ENCODE results near the gene GNAZ.

GNAZ gene

DNA sequence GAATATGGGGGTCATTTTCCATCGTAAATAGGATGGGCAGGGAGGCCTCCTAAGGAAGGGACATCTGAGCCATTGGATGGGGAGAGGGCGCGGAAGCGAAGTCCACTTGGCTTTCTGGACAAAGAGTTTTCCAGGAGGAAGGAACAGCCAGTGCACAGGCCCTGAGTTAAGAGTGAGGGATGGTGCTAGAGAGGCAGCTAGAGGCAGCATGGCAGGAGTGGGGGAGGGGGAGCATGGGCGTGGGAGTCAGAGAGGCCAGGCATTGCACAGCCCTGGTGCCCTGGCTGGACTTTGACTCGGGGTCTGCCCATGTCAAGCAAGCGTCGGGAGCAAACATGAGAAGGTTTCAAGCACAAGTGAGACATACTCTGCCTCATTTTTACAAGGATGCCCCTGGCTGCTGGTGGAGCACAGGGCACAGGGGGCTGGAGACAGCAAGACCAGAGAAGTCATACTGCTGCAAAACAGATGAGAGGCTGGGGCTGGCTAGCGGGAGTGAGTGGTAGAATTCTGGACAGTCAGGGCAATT is 9.0 kb downstream of the GNAZ start:
- no peak for DNase-seq

DNA sequence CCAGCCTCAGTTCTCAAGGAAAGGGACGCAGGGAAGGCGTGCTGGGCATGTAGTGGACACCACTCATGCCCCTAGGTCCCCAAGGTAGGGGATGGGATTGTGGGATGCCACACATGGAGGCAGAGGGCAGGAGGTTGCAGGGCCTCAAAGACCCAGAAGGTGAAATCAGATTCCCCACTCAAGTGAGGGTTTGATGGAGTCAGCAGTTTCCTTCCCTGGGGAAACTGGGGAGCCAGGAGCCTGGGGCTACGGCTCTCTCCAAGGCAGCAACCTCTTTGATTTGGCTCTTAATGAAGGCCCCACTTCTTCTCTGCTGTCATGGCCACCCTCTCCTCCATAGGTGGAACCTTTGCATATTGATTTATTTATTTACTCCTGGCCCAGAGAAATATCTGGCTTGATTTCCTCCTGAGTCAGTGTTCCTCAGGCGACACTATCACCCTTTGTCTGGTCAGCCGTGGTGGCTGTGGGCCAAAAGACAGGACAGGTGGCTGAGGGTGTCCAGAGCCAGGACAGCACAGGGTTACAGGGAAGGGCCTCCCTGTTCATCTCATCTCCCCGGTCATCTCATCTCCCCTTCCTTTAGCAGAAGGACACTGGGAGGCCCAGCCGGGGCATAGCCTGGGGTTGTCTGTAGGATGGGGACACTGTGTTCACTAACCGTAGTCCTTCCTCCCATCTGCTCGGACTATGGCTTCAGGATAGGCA is 9.6 kb downstream of the GNAZ start:
- DNase-seq: no peak

DNA sequence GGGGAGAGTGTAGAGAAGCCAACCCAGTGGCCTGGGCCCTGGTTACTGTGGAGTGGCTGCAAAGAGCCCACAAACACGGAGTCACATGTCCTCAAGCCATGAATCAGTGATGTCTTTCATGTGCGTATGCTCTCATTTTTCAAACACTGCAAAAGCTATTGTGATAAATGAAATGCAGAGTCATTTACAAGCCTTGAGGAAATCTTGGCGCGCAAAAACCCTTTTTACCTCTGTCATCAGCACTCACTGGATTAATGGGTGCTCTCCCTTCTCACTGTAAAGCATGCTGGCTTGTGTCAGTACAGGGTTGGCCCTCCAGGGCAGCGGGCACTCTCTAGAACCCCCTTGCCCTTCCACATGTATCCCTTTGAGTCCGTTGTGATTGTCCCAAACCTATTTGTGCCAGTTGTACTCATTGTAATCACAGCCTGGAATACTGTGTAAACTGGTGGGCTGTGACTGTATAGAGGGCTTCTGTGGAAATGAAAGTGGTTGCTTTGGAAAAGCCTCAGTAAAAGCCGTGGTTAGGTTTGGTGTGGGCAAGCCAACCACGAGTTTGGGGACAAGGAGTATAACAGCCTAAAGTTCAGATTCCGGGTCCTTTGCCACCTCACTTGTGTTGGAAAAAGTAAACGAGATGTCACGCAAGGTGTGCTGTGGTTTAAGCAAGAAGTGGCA is 10.4 kb downstream of the GNAZ start:
- DNase-seq: no peak

DNA sequence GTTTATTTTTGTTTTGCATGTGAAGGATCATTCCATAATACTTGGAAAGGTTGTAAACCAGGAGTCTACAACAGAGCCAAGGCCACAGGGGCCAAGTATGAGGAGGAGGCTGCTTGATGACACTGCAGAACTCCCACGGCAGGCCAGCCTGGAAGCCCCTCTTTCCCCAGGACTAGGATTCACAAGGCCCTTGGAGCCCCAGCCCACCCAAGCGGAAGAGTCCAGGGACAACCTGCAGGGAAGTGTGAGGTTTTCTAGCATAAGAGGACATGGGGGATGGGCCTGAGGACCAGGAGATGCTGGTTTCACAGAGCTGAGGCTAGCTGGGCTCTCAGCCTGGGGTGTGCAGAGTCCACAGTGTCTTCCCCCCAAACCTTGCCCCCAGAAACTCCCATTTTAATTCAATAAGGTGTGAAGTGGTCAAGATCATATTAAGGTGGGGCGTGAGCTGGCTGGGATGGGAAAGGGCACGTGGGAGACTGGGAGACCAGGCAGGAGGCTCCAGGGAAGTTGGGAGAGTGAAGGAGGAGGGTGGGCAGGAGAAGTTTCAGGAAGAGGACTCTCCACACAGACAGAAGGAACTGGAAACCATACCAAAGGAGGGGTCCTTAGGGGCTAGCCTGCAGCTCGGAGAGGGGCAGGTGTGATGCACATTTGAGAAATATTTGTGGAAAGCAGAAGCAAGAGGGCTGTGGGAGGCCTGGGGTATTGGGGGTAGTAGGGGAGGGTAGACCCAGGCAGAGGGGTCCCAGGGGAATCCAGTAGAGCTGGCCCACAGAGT is 12.4 kb downstream of the GNAZ start:
- no peak for DNase-seq

DNA sequence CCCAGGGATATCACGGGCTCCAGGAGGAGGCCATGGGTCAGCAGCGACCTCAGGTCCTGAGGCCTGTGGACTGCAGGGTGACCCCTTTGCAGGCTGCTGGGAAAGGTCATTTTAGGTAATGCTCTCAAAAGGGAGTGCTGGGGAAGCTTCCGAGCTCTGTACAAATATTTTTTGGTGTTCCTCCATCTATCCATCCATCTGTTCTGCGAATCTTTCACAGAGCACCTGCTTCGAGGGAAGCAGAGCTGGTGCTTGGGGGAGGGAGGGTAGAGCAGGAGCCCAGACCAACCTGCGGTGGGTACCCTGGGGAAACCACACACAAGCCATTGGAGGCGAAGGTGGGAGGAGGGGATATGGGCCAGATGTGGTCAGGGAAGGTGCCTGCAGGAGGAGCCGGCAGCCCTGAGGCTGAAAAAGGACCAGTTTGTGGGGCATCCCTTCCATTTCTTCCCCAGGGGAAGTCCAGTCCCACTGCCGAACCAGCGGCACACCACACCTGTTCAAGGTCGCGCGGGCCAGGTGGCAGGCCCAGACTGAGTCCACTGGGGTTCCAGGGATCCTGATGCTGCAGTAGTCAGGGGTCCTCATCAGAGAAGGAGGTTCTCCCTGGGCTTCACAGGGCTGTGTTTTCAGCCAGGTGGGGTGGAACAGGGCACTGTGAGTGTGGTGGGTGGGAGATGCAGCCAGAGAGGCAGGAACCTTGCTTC is 13.1 kb downstream of the GNAZ start:
- DNase-seq: no peak

DNA sequence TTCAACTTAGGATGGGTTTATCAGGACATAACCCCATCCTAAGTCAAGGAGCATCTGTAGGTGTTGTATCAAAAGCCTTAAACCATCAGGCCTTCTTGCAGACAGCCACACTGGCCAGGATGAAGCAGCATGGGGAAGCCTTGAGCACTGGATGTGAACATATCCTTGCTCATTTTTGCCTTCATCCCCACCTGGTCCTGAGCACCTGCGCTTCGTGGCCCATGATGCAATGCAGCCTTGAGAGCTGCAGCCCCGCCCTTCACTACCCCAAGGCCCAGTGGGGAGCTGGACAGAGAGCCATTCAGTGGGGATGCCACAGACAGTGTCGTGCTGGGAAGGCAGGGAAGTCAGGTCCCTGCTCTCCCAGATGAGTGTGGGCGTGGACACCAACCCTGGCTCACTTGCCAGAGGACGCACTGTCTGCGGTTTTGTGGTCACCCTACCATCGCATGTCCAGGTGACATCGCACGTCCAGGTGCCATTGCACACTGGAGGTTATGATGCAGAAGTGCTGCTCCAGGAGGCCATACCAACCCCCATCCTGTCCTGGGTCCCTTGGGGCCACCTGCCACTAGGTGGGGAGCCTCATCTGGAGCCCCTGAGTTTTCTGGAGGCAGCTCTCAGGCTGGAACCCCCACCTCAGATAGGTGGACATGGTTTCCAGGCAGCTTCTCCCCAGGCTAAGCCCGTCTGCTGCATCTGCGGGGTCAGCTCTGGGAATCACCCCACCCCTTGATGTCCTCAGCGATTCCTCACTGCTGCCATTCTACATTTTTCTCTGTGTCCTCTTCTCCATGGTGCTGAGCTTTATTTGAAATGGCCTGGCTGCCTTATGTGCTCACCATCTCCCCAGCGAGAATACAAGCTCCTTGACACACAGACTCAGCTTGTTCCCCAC is 14.4 kb downstream of the GNAZ start:
- no peak for DNase-seq

DNA sequence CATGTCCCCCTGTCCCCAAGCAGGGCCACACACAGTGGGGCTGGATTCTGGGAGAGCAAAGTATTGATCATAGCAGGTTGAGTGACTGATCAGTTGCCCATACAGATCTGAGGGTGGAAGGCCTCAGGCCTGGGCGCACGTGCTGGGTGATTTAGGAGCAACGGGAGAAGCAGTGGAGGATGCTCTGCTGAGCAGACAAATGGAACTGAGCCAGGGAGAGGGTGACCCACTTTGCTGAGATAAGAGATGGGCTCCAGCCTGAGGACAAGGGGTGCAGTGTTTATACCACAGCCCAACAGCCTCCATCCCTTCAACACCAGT is 15.0 kb downstream of the GNAZ start:
- no peak for DNase-seq

DNA sequence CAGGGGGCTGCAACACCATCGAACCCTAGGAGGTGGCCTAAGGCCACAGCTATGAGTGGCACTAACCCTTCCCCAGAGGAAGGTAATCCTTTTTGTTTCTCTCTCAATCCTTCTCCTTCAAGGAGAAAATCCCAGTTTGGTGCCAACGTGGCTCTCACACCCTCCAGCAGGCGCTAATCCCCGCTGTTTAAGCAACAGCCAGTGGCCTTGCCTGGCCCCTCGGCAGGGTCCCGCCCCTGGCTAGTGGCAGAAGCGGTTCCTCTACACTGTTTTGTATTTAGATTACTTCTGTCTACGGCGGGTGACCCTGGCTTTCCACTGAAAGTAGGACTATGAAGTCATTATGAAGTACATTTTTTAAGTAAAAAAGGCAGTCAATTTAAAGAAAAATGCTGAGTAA is 15.5 kb downstream of the GNAZ start:
- no peak for DNase-seq

DNA sequence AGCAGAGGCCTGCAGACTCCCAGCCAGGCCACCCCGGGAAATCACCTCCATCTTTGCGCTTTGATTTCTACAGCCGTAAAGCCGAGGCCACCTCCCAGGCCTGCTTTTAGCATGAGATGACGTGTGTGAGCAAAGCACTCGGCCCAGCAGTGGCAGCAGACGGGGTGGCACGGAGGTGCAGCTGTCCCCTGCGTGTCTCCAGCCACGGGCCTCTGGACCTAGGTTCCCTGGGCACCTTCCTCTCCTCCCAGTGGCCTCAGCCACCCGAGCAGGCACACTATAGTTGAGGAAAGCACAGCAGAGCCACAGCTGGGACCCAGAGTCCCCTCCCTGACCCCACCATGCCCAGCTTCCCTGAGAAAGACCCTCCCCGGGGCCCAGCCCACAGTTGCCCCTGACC is 15.9 kb downstream of the GNAZ start:
- no peak for DNase-seq

DNA sequence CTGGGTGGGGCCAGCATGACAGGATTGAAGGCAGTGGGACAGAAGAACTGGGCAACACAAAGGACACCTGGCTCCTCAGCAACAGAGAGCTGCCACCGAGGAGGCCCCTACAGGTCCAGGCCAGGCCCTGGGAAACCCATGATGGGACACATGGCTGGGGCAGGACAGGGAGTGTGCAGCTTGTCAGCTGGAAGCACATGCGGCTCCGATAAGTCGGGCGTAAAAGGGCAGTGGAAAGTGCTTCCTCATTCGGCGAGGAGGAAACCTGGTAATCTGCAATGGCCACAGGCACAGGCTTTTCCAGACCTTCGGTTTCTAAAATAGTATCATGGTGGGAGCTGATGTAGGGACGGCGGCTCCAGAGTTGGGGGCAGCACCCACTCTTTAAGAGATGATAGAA is 16.5 kb downstream of the GNAZ start:
- no peak for DNase-seq

DNA sequence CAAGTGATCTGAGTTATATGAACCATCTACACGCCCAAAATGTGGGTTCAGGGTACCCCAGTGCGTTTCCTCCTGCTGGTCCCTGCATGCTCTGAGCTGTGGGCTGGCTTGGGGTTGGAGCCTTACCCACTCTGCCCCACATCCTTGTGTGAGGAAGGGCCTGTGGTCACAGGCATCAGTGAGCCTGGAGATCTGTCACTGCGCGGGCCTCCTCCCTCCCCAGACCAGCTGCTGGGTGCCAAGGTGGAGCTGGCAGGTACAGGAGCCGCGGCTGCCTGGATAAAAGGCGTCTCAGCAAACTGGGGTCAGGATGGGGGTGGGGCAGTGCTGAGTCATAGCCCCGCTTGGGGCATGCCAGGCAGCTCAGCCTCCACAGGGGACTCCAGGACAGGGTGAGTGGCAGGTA is 17.9 kb downstream of the GNAZ start:
- no peak for DNase-seq

DNA sequence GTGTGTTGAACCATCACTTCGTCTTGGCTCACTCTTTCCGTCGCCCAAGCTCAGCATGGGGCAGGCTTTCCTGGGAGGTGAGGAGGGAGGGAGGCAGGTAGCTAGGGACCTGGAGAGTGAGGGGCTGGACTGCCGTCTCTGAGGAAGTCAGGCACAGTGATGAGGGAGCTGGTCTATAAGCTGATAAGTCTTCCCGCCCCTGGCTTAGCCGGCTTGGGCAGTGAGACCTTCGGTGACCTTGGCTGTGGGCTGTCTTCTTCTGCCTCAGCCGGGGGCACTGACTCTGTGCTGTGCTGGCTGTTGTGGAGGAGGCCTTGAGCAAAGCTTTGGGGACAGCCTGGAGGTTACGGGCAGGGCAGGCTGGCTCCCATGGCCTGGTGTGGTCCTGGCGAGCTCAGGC is 18.7 kb downstream of the GNAZ start:
- DNase-seq: no peak

DNA sequence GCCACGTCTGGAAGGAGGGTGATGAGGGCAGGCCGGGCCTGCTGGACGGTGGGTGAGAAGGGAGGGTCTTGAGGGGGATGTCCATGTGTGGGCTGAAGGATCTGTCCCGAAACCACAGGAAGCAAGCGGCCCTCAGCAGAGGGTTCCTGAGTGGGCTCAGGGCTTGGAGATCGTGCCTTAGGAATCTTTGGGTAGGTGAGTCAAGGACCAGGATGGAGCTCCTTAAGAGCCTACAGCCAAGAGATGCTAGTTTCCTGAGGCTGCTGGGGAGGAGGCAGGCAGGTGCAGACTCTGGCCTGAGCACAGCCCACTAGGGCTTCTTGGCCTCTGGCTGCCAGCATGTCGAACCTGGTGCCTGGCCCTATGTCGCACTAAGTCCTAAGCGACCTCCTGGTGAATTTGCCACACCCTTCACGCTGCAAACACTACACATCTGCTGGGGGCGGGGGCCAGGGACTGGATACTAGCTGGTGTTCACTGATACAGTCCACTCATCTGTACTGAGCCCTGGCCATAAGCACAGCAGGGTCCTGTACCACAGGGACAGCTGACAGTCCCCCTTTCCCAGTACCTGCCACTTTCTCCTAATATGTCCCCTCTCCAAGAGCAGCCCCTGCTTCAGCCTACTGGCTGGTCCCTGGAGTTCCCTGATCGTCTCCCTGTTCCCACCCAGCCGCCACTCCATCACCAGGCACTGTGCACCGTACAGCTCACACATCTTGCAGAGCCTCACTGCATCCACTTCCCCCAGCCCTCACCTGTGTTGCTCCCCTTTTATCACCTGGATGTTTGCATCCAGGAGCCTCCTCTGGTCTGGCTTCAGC is 19.5 kb downstream of the GNAZ start:
- no peak for DNase-seq

DNA sequence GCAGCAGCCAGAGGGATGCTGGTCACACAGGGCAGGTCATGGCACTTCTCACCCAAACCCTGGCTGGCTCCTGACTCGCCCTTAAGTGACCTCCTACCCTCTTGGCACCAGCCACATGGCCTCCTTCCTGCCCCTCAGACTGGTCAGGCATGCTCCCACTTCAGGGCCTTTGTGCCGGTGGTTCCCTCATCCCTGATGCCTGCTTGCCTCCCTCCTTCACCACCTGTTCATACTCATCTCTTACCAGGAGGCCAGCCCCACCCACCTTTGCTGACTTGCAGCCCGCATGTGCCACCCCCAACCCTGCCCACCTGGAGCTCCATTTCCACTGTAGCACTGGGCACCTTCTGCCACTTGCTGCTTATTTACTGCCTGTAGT is 20.1 kb downstream of the GNAZ start:
- no peak for DNase-seq

DNA sequence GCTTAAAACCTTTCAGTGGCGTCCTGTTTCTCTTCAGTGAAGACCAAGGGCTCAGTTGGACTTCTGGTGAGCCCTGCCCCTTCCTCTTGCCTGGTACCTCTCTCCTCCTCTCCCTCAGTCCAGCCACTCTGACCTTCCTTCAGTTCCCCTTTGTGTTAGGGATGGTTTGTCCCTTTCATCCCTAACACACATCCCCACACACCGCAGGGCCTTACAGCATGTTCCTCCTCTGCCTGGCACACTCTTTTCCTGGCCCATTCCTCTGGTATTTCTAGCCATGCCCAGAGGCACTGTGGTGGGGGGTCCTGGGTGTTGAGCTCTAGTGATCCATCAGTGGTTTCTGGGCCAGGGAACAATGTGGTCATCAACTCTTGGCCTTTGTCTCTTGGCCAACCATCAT is 21.4 kb downstream of the GNAZ start:
- DNase-seq: no peak

DNA sequence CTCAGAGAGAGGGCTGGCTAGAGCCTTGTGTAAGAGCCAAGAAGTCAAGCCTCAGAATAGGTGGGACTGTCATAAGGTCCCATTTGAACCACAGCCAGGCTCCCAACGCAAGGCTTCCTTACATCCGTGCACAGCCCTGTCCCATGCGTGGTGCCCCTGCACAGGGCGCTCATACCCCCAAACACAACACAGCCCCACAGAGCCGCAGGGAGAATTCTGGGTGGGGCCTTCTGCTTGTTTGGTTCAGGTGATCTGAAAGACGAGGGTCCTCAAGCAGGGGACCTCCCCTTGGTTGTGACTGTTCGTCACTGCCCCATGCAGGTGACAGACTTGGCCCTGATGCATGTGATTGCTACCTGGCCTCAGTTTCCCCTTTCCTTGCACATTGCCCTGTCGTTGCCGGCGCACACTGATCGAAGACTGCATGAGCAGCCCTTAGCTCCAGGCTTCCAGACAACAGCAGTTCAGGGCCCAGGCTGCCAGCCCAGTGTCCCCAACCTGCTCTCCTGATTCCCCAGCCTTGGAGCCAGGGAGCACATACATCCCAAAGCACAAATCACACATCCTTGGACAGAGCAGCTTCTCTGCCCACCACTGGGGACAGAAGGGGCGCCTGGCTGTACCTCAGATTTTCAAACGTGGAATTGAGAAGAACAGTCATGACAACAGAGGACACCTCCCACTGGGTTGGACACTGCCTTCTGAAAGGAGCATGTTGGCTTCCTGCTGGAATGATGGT is 22.1 kb downstream of the GNAZ start:
- DNase-seq: no peak

DNA sequence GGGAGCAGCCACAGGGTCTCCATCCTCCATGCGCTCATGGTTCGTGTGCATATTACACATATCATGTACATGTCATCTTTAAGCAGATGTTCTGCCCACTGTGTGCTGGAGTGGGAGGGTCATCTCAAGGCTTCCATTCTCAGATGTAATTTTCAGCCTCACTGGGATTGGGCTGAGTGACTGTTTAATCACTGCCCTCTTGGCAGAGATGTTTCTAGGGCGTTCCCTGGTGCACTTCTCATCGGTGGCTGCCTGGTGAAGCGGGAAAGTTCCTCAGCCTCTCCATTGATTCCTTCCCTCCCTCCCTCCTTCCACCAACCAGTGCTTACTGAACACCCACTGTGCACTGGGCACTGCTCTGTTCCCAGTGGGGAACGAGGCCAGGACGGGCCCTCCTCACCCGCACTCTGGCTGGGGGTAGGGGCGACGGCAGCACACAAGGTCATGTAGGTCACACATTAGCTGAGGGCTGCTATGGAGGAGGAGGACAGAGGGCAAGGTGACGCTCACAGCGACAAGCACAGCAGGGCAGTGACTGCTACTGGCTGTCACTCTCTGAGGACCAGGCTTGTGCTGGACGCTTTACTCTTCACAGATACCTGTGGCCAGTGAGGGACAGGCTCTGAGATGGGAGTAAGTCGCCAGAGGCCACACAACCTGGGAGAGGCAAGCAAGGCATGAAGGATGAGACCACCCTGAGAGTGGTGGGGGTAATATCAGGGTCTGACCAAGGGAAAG is 22.9 kb downstream of the GNAZ start:
- DNase-seq: no peak

DNA sequence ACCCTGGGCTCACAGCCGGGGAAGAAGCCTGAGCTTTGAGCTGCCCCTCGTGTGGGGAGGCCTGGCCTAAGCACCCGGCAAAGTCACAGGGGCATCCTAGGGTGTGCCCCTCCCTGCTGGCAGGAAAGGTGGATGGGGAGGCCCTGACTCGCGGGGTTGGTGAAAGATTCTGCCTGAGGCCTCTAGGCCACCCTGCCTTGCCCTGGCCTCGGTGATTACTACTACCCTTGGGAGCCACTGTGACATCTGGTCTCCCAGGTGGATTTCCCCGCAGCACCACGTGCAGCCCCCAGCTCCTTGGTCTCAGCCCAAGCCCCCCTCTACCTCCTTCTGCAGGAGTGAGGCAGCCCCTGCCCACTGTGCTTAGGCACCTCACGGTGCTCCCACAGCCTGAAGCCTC is 23.9 kb downstream of the GNAZ start:
- DNase-seq: no peak

DNA sequence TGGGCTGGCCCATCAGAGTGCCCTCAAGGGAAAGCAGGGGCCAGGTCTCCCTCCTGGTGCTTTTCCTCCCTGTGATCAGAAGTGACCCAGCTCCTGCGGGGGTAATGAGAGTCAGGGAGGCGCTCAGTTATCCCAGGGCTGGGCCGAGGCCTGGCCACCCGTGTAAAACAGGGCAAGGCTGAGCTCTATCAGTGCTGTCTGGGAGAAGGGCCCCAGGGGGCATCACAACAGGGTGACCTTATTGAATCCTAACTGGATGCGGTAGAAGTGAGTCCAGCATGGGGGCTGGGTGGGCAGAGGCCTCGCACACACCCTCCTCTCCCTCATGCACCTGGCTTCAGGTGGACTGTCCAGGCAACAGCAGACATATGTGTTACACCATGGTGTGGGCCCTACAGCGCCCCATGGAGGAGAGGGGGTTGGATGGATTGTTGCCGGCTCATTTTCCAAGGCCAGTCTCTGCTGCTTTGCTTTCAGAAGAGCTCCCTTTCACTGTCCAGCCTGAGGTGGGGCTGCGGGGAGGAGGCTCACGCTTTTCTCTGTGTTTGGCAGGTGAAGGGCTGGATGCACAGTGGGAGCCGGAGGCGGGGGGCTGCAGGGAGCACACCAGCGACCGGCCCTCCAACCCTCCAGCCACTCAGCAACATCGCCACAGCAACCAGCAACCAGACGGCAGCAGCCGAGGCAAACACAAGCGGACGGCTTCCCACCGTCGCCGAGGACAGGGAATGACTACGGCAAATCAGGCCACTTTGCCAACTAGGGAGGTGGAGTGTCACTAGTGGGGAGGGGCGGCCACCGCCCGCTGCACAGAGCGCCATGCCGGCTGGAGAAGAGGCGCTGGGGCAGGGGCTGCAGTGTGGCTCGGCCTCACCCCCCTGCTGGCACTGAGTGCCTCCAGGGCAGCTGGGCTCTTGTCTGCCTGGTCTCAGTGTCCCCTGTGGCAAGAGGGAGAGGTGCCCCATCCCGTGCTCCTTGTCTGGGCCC is 24.7 kb downstream of the GNAZ start:
- no peak for DNase-seq
